Pancreas (tissue), 10 donors: Measurements from ENCODE around the gene WDR31. TPM values are rescaled to one million over a fixed set of nuclear protein-coding genes. Genes with fewer than 3 reads are reported as not detected.

Experiments
- ATAC-seq, 4 donors: fragments of 200-7000 bp; cut with Tn5 transposase; one replicate each; pipeline versions ENCODE4 v1.8.0 to v1.9.1; 2020; ENCODE audit warnings: mild to moderate bottlenecking in 4 of 4, moderate library complexity in 4 of 4
- DNase-seq, 6 donors: peaks; one replicate each; pipeline ENCODE4 v3.0.0-alpha.2; 2020
- FAIRE-seq: peaks from 2 replicates; lab custom pipeline; 2012; peaks lifted over from hg19 to GRCh38; lab: Jason Lieb, UNC
- H3K27ac ChIP-seq, 4 donors: fragments of 200-600 bp; sonication (generic); 1 replicate in 3 of 4; 2 replicates in 1 of 4; pipeline versions ENCODE4 v1.5.0 to v1.8.0; 2020
- H3K27me3 ChIP-seq, 4 donors: fragments of 200-600 bp; one replicate each; pipeline ENCODE4 v1.8.0; 2021
- H3K36me3 ChIP-seq, 3 donors: fragments of 200-600 bp; sonication (generic) in 1 of 3; one replicate each; pipeline versions ENCODE4 v1.5.0 to v1.8.0; 2020 to 2021
- H3K4me1 ChIP-seq, 3 donors: fragments of 200-600 bp; one replicate each; pipeline ENCODE4 v1.8.0; 2021
- H3K4me3 ChIP-seq, 4 donors: fragments of 200-600 bp; sonication (generic) in 2 of 4; one replicate each; pipeline versions ENCODE4 v1.5.0 to v1.8.0; 2020 to 2021
- H3K9me3 ChIP-seq, 4 donors: fragments of 200-600 bp; one replicate each; pipeline ENCODE4 v1.8.0; 2021
- CTCF ChIP-seq, 4 donors: fragments of 200-600 bp; sonication (generic) in 3 of 4; IDR thresholded peaks; one replicate each; pipeline versions ENCODE4 v1.5.0 to v1.8.0; 2021; ENCODE audit warnings: antibody characterized with exemption in 4 of 4
- WGBS, 2 donors: extraction: QIAGEN DNeasy Blood & Tissue Kit; methylation state at CpG; one replicate each; pipeline ENCODE4 v1.1.7; 2013; 5-methylcytosine and 5-hydroxymethylcytosine counted together
- intact Hi-C, 3 donors: fragments of 100-400 bp; cut with DNase I; formaldehyde crosslinking; loops; one replicate each; pipeline versions ENCODE4 v1.11.1 to v1.14.2; 2022
- polyA plus RNA-seq, 2 donors: library from polyadenylated mRNA; stranded (reverse); fragments of 200-250 nt; gene quantifications; one replicate each; pipeline ENCODE4 v1.2.3, GENCODE V29; 2013
- total RNA-seq, 6 donors: library from RNA; stranded (reverse); fragmentation: NEBNext Ultra II Directional in 4 of 6; extraction: Animal tissue kit (Norgen Biotek cat#: 25700) in 4 of 6; gene quantifications; one replicate each; pipeline versions ENCODE4 v1.2.1 to v1.2.4, GENCODE V29; 2021 to 2023
- donor health status: healthy with polysubstance abuse.
- donor health status: DM: no; HTN: no; CAD: no; lungs with moderate emphysema.
- donor health status: DM: no; HTN: no; CAD: no.
- donor health status: control.
- donor health status: control.
- donor health status: Bipolar disorder and iron deficiency.
- donor health status: DM: yes; HTN: yes; CAD: no.
- donor health status: DM: no; HTN: no; CAD: no.
- donor health status: DM: no; HTN: no; CAD: no.
- donor health status: DM: yes; HTN: yes; CAD: no.

The WDR31 gene
- total and polyA plus RNA-seq, 8 donors = 1.2 to 4.5 (median 2.7) TPM

GRCh38 chr9:113281356-113281755 is 58.7 kb downstream of the WDR31 start:
- 96 to 97% methylated on average over 4 of the region's 4 CpGs for WGBS, 2 donors
- FAIRE-seq = no peak
- Histone ChIP-seq H3K27me3 (no peaks in the 10 kb centered on the region), H3K4me3 (no peak overlapping the region), H3K27ac (no peak overlapping the region), H3K4me1 (peaks cover 0 to 5% (median 2%) of the 10 kb centered on the region in 3 donors), H3K9me3 (no peaks in the 10 kb centered on the region), H3K36me3 (peaks cover 0 to 73% (median 42%) of the 10 kb centered on the region in 3 donors)
- intact Hi-C loops = no loop called here
- no peak for DNase-seq
- TF ChIP-seq CTCF (IDR thresholded peaks at IDR 0.05) = no peak
- ATAC-seq = no peak

GRCh38 chr9:113278840-113279239 is 61.2 kb downstream of the WDR31 start:
- 85 to 89% methylated on average over 4 of the region's 4 CpGs for WGBS, 2 donors
- Histone ChIP-seq H3K4me1 (peaks cover 0 to 13% (median 5%) of the 10 kb centered on the region in 3 donors), H3K36me3 (peaks cover 0 to 53% (median 30%) of the 10 kb centered on the region in 3 donors), H3K9me3 (no peaks in the 10 kb centered on the region), H3K27ac (no peak overlapping the region), H3K4me3 (no peak overlapping the region), H3K27me3 (no peaks in the 10 kb centered on the region)
- no peak for ATAC-seq
- DNase-seq = no peak
- intact Hi-C loops = no loop called here
- no peak for FAIRE-seq
- TF ChIP-seq CTCF (IDR thresholded peaks at IDR 0.05) = no peak

- H3K27ac ChIP-seq = peak within 1 kb of the TSS; percentile 72 to 85 (median 78)
- DNase-seq (peak; percentile 94 to 98 (median 96)), ATAC-seq (peak; percentile 94 to 98 (median 98)), FAIRE-seq (peak; percentile 87)
- H3K4me3 ChIP-seq = peak within 1 kb of the TSS; percentile 50 to 78 (median 60)
- WGBS, 2 donors = 0% methylated on average over 62 to 63 of the region's 63 CpGs
- TF ChIP-seq CTCF (IDR thresholded peaks at IDR 0.05) = no peak
- H3K9me3 ChIP-seq = no peaks in the 10 kb centered on the region
- peaks cover 0 to 13% (median 5%) of the 10 kb centered on the region in 3 donors for H3K4me1 ChIP-seq
- no peaks in the 10 kb centered on the region for H3K27me3 ChIP-seq
- intact Hi-C loops = no loop called here
- H3K36me3 ChIP-seq = peaks cover 0 to 45% (median 13%) of the 10 kb centered on the region in 3 donors
These were observed 64.6 kb downstream of the WDR31 start, which contains the start of the genes CDC26 and PRPF4 for GRCh38 chr9:113275157-113276131. CDC26 (minus strand) TSS chr9:113275572; CDS start chr9:113272507, 3,065 bp downstream. PRPF4 (plus strand) TSS chr9:113275658; CDS start chr9:113275744, 86 bp downstream.

GRCh38 chr9:113274474-113275156 is 65.5 kb downstream of the WDR31 start:
- Histone ChIP-seq H3K9me3 (no peaks in the 10 kb centered on the region), H3K27ac (peak overlapping the region; percentile 72 to 85 (median 78)), H3K4me3 (peak overlapping the region; percentile 50 to 78 (median 60)), H3K4me1 (peaks cover 0 to 13% (median 5%) of the 10 kb centered on the region in 3 donors), H3K36me3 (peaks cover 0 to 42% (median 9%) of the 10 kb centered on the region in 3 donors), H3K27me3 (no peaks in the 10 kb centered on the region)
- WGBS, 2 donors = 0 to 1% methylated on average over 15 of the region's 15 CpGs
- ATAC-seq (peak; percentile 61 to 78 (median 69)), DNase-seq (no peak), FAIRE-seq (no peak)
- TF ChIP-seq CTCF (IDR thresholded peaks at IDR 0.05) = peak; percentile 41 to 60 (median 46)
- intact Hi-C loops = no loop called here
